ENCODE measurements around the gene TRAPPC10. TPM values are rescaled to one million over a fixed set of nuclear protein-coding genes. Genes with fewer than 3 reads are reported as not detected.
A peak's percentile ranks its signal among the peaks of the same experiment; 100 is the strongest.

TRAPPC10 gene, protein sequence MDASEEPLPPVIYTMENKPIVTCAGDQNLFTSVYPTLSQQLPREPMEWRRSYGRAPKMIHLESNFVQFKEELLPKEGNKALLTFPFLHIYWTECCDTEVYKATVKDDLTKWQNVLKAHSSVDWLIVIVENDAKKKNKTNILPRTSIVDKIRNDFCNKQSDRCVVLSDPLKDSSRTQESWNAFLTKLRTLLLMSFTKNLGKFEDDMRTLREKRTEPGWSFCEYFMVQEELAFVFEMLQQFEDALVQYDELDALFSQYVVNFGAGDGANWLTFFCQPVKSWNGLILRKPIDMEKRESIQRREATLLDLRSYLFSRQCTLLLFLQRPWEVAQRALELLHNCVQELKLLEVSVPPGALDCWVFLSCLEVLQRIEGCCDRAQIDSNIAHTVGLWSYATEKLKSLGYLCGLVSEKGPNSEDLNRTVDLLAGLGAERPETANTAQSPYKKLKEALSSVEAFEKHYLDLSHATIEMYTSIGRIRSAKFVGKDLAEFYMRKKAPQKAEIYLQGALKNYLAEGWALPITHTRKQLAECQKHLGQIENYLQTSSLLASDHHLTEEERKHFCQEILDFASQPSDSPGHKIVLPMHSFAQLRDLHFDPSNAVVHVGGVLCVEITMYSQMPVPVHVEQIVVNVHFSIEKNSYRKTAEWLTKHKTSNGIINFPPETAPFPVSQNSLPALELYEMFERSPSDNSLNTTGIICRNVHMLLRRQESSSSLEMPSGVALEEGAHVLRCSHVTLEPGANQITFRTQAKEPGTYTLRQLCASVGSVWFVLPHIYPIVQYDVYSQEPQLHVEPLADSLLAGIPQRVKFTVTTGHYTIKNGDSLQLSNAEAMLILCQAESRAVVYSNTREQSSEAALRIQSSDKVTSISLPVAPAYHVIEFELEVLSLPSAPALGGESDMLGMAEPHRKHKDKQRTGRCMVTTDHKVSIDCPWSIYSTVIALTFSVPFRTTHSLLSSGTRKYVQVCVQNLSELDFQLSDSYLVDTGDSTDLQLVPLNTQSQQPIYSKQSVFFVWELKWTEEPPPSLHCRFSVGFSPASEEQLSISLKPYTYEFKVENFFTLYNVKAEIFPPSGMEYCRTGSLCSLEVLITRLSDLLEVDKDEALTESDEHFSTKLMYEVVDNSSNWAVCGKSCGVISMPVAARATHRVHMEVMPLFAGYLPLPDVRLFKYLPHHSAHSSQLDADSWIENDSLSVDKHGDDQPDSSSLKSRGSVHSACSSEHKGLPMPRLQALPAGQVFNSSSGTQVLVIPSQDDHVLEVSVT
- polyA plus RNA-seq (ENCODE audit: insufficient read length in 4 of 4), result 10 to 100 TPM; 19.7 to 44.7 (median 37.8) TPM

- DNase-seq (ENCODE audit: low read depth in 4 of 4, low spot score in 3 of 4), result peak; percentile 59 to 77 (median 68)
These were observed at the start of gene TRAPPC10 for GRCh38 chr21:44011579-44012473. TRAPPC10 (plus strand) TSS chr21:44012309; CDS start chr21:44012494, 185 bp downstream.

- DNase-seq (ENCODE audit: low read depth in 4 of 4, low spot score in 3 of 4), result no peak
These were observed 46.1 kb upstream of the TRAPPC10 start for GRCh38 chr21:43965911-43966585.

DNA sequence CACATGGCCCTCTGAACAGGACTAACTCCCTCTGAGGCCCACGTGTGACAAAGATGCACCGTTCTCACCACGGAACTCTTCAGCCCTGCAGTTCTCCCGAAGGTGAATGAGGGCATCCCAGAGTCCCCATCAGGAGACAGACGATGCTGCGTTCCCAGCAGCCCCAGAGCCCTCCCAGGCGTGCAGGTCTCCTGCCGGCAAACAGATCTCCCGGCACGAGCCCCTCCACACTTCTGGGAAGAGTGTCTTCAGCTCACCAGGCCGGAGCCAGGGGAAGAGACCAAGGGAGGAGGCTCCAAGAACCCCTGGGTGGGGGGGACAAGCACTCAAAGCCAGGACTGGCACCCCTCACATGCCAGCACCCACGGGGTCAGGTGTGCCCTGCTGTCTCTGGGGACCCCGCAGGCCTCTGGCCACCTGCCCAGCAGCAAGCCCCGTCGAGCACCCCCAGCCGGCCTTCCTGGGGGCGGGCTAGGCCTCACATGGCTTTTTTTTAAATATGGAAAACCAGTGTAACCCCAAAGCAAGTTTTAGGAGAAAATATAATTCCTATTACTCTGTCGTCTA, 45.1 kb upstream of the TRAPPC10 start:
- DNase-seq (ENCODE audit: low read depth in 4 of 4, low spot score in 3 of 4), result no peak

DNA sequence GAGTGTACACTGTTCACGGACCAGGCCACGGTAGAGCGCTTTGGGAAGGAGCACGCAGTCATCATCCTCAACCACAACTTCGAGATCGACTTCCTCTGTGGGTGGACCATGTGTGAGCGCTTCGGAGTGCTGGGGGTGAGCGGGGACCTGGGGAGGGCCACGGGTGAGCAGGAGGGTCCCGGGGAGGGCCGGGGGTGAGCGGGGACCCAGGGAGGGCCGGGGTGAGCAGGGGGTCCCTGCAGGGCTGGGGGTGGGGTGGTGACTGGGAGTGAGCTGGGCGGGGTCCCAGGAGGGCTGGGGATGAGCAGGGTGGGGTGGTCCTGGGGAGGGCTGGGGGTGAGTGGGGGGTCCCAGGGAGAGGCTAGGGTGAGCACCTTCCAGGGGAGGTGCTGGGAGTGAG, 44.1 kb upstream of the TRAPPC10 start:
- DNase-seq (ENCODE audit: low read depth in 4 of 4, low spot score in 3 of 4), result no peak

- DNase-seq (ENCODE audit: low read depth in 4 of 4, low spot score in 3 of 4), result no peak
These were observed 43.5 kb upstream of the TRAPPC10 start for GRCh38 chr21:43968410-43969114.

- no peak for DNase-seq (ENCODE audit: low read depth in 4 of 4, low spot score in 3 of 4)
These were observed 43.0 kb upstream of the TRAPPC10 start for GRCh38 chr21:43969115-43969444.

- no peak for DNase-seq (ENCODE audit: low read depth in 4 of 4, low spot score in 3 of 4)
These were observed 41.6 kb upstream of the TRAPPC10 start for GRCh38 chr21:43970551-43970950.

DNA sequence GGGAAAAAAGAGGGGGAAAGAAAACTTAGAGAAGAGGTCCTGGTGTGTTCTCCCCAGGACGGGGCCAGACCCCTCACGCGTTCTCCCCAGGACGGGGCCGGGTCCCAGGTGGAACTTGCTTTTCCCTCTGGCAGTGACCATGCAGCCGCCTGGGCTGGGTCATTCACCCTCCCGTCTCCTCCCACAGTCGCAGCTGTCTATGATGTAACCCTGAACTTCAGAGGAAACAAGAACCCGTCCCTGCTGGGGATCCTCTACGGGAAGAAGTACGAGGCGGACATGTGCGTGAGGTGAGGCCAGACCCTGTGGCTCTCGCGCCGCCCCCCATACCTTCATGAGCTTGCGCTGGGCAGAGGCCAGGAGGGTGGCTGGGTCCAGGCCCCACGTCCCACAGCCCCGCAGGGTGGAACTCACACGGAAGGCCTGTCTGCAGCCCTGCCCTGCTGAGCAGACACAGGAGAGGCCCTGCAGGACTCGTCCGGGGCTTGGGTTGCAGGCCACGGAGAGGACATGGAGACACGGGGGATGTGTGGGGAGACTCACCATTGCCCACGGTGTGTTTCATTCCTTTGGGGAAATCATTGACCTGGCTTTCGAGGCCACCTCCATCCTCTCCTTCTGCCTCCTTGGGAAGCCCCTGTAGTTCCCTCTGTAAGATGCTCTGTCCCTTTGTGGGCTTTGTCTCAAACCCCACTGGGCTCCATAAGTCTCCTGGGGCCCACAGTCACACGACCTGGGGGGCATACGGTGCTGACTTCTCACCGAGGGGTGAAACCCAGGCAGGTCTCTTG, 40.7 kb upstream of the TRAPPC10 start:
- no peak for DNase-seq (ENCODE audit: low read depth in 4 of 4, low spot score in 3 of 4)

- DNase-seq (ENCODE audit: low read depth in 4 of 4, low spot score in 3 of 4), result no peak
These were observed 40.2 kb upstream of the TRAPPC10 start for GRCh38 chr21:43971992-43972255.

- no peak for DNase-seq (ENCODE audit: low read depth in 4 of 4, low spot score in 3 of 4)
These were observed 39.1 kb upstream of the TRAPPC10 start for GRCh38 chr21:43972850-43973633.

GRCh38 chr21:43973634-43973955, 38.5 kb upstream of the TRAPPC10 start:
- DNase-seq (ENCODE audit: low read depth in 4 of 4, low spot score in 3 of 4), result no peak

GRCh38 chr21:43974791-43975468, 37.2 kb upstream of the TRAPPC10 start:
- DNase-seq (ENCODE audit: low read depth in 4 of 4, low spot score in 3 of 4), result no peak

DNA sequence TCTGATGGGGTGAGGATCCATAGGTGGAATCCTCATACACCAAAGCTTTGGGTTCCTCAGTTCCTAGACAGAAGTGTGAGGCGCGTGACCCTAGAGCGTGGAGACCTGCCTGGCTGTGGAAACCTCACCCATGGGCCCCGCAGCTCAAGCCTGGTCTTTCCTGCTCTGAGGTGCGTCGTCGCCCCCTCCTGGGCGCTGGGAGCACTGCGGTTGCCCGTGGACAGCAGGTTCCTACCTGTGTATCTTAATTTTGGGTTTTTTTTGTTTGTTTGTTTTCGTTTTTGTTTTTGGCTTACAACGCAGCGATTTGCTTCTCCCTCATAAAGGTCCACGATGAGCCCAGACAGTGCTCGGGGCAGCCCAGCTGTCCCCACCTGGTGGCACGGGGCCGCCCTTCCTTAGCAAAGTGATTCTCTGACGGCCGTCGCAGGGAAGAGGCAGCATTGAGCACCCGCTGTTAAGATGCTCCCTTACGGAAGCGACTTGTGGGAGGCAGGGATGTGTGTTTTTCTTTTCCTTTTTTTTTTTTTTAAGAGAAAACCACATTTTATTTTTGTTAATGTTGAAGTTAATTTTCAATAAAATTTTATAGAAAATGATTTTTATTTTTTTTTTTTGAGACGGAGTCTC, 36.5 kb upstream of the TRAPPC10 start:
- DNase-seq (ENCODE audit: low read depth in 4 of 4, low spot score in 3 of 4), result no peak

- DNase-seq (ENCODE audit: low read depth in 4 of 4, low spot score in 3 of 4), result no peak
These were observed 35.4 kb upstream of the TRAPPC10 start for GRCh38 chr21:43976661-43977060.

- no peak for DNase-seq (ENCODE audit: low read depth in 4 of 4, low spot score in 3 of 4)
These were observed 34.0 kb upstream of the TRAPPC10 start for GRCh38 chr21:43978060-43978459.

- DNase-seq (ENCODE audit: low read depth in 4 of 4, low spot score in 3 of 4), result no peak
These were observed 32.5 kb upstream of the TRAPPC10 start for GRCh38 chr21:43979654-43980053.

Measured in left renal pelvis (tissue), 4 donors.